GM08714 (cell line): ENCODE results near the gene KAZN.

Source experiments
- H3K4me3 ChIP-seq: fragments of 200-500 bp; sonication (Bioruptor generic); 2 replicates; pipeline ENCODE4 v1.5.1; 2014; ENCODE audit warnings: mild to moderate bottlenecking, low read length, inconsistent platforms
- ZNF274 ChIP-seq: IDR thresholded peaks from 2 replicates; pipeline ENCODE4 v1.6.1; 2012; ENCODE audit warnings: mild to moderate bottlenecking, low read depth, low read length

Gene KAZN

GRCh38 chr1:15016001-15016400 is 417.5 kb downstream of the KAZN start:
- TF ChIP-seq ZNF274: no peak
- H3K4me3 ChIP-seq: no peak overlapping the region

GRCh38 chr1:15016526-15016925 is 418.0 kb downstream of the KAZN start:
- no peak for TF ChIP-seq ZNF274
- no peak overlapping the region for H3K4me3 ChIP-seq

GRCh38 chr1:15017120-15017519 is 418.6 kb downstream of the KAZN start:
- TF ChIP-seq ZNF274: no peak
- no peak overlapping the region for H3K4me3 ChIP-seq

GRCh38 chr1:15018767-15019166 is 420.3 kb downstream of the KAZN start:
- no peak overlapping the region for H3K4me3 ChIP-seq
- TF ChIP-seq ZNF274: no peak

- no peak overlapping the region for H3K4me3 ChIP-seq
- no peak for TF ChIP-seq ZNF274
Measured at GRCh38 chr1:15020943-15021745, 422.7 kb downstream of the KAZN start.

- TF ChIP-seq ZNF274: no peak
Measured at GRCh38 chr1:15022048-15022447, 423.6 kb downstream of the KAZN start.

GRCh38 chr1:15023205-15023604 is 424.7 kb downstream of the KAZN start:
- no peak overlapping the region for H3K4me3 ChIP-seq
- no peak for TF ChIP-seq ZNF274

More at GRCh38 chr1:15022048-15022447, 423.6 kb downstream of the KAZN start:
- no peak overlapping the region for H3K4me3 ChIP-seq

GRCh38 chr1:15023976-15024375 is 425.5 kb downstream of the KAZN start:
- H3K4me3 ChIP-seq: no peak overlapping the region
- no peak for TF ChIP-seq ZNF274

GRCh38 chr1:15026117-15026489 is 427.6 kb downstream of the KAZN start:
- TF ChIP-seq ZNF274: no peak

GRCh38 chr1:15027515-15027986 is 429.1 kb downstream of the KAZN start:
- no peak overlapping the region for H3K4me3 ChIP-seq
- TF ChIP-seq ZNF274: no peak

More at GRCh38 chr1:15026117-15026489, 427.6 kb downstream of the KAZN start:
- H3K4me3 ChIP-seq: no peak overlapping the region

GRCh38 chr1:15028102-15028501 is 429.6 kb downstream of the KAZN start:
- no peak for TF ChIP-seq ZNF274
- no peak overlapping the region for H3K4me3 ChIP-seq

GRCh38 chr1:15028616-15029015 is 430.1 kb downstream of the KAZN start:
- no peak for TF ChIP-seq ZNF274

GRCh38 chr1:15029036-15029435 is 430.6 kb downstream of the KAZN start:
- no peak overlapping the region for H3K4me3 ChIP-seq
- TF ChIP-seq ZNF274: no peak

More at GRCh38 chr1:15028616-15029015, 430.1 kb downstream of the KAZN start:
- H3K4me3 ChIP-seq: no peak overlapping the region

GRCh38 chr1:15029786-15030185 is 431.3 kb downstream of the KAZN start:
- no peak overlapping the region for H3K4me3 ChIP-seq
- no peak for TF ChIP-seq ZNF274

GRCh38 chr1:15031251-15031933 is 432.9 kb downstream of the KAZN start:
- no peak for TF ChIP-seq ZNF274
- H3K4me3 ChIP-seq: no peak overlapping the region
